Anterior cingulate cortex (tissue), 58 donors: ENCODE data around the gene SWT1.
"Not testable (repeated sequence)": the region's sequence is repeated elsewhere in the genome, so short reads cannot be mapped to it uniquely, and the experiment has no call there.

ENCODE experiments used
- DNase-seq, 58 donors: peaks; one replicate each; lab custom pipeline; 2025; lab: John Stamatoyannopoulos, UW

The SWT1 gene

GRCh38 chr1:185166106-185166505, 9.1 kb downstream of the SWT1 start:
- DNase-seq: no peak

GRCh38 chr1:185170291-185170848, 13.4 kb downstream of the SWT1 start:
- DNase-seq: peak in 24 of 58 donors; percentile 2 to 45 (median 10)

GRCh38 chr1:185193756-185194155, 36.8 kb downstream of the SWT1 start:
- DNase-seq: no peak

DNA sequence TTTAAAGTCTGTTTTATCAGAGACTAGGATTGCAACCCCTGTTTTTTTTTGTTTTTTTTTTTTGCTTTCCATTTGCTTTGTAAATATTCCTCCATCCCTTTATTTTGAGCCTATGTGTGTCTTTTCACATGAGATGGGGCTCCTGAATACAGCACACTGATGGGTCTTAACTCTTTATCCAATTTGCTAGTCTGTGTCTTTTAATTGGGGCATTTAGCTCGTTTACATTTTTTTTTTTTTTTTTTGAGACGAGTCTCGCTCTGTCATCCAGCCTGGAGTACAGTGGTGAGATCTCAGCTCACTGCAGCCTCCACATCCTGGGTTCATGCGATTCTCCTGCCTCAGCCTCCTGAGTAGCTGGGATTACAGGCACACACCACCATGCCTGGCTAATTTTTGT, 41.7 kb downstream of the SWT1 start:
- not testable (repeated sequence) for DNase-seq

DNA sequence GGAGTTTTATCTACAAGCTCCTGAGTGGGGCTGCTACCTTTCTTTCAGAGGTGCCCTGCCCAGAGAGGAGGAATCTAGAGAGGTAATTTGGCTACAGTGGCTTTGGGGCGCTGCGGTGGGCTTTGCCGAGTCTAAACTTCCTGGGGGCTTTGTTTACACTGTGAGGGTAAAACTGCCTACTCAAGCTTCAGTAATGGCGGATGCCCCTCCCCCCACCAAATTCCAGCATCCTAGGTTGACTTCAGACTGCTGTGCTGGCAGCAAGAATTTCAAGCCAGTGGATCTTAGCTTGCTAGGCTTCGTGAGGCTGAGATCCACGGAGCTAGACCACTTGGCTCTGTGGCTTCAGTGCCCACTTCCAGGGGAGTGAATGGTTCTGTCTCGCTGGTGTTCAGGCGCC, 43.9 kb downstream of the SWT1 start:
- DNase-seq: no peak

DNA sequence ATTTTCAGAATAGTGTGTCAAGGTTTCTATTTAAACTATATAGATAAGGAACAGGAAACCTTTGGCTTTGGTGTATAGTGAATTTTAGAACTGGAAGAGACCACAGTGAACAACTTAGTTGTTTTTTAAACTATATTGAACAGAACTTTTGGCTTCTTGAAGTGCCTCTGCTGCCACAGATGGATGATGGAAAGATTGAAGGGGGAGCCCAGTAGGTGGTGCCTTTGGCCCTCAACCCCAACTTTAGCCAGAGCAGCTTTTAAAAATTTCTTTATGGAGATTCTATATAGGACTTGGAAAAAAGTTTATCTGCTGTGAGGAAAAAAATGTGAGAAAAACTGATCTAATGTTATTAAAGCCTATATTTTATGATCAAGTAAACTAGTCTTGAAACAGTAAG, 50.2 kb downstream of the SWT1 start:
- no peak for DNase-seq

- no peak for DNase-seq
Observed at GRCh38 chr1:185207980-185208602, 51.1 kb downstream of the SWT1 start.

DNA sequence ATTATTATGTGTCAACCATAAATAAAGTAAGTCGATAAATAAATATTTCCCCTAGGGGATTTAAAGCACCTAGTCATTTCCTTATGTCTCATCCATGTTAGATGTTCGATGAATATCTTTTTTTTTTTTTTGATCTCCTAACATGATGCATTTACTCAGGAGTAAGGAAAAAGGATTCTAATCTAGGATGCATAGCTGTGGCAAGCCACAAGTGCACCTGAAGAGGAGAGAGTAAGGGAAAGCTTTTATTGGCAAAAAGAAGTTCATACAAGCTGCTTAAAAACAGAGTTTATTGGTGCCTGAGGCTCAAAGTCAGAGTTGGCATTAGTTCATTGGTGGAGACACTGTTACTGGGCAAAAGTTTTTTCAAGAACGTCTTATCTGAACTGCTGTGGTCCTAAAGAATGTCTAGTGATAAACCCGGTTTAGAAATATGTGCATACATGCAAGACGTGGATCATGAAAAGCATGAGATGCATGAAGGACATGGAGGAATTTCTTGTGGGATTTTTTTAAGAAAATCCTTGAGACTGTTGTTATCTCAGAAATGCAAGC, 51.7 kb downstream of the SWT1 start:
- no peak for DNase-seq

DNA sequence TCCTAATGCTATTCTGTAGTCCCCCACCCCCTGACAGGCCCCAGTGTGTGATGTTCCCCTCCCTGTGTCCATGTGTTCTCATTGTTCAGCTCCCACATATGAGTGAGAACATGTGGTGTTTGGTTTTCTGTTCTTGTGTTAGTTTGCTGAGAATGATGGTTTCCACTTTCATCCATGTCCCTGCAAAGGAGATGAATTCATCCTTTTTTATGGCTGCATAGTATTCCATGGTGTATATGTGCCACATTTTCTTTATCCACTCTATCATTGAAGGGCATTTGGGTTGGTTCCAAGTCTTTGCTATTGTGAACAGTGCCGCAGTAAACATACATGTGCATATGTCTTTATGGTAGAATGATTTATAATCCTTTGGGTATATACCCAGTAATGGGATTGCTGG, 52.4 kb downstream of the SWT1 start:
- DNase-seq: not testable (repeated sequence)

DNA sequence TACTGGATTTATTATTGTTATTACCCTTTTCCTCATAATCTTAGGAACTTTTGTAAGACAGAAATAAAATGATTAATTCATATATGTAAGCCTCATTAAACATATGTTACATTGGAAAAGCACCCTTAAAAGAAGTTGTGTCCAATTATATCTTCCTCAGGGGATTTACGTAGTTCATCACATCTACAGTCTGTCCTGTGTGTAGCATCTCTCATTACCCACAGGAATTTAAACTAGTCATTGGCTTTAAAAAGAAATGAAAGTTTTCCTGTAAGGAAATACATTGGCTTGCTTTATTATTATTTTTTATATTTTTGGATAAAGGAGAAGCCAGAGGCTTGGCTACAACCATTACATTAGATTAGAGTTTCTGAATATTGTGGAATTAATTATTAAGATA, 56.1 kb downstream of the SWT1 start:
- no peak for DNase-seq

DNA sequence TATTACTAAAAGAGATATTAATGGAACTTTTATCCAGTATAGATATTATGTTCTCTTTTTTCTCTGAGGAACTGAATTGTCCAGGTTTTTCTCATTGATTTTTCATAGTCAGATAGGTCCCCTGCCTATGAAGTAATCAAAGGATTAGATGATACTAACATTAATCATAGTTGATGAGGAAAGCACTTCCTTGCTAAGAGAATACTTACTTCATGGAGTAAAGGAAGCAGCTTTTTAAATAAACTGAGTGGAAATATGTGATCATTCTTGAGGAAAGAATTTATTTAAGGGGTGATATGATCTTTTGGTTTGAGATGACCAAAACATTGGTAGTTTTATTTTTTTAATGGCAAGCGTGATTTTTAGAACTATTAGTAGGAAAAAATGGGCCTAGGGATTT, 58.9 kb downstream of the SWT1 start:
- DNase-seq: no peak

DNA sequence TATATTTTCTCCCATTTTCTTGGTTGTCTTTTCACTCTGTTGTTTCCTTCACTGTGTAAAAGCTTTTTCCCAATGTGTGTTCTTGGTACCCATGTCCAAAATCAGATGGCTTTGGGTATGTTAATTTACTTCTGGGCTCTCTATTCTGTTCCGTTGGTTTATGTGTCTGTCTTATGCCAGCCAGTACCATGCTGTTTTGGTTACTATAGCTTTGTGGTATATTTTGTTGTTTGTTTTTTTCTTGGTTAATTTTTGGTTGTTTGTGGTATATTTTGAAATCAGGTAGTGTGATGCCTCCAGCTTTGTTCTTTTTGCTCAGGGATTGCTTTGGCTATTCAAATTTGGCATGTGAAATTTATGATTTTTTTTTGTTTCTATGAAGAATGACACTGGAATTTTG, 67.2 kb downstream of the SWT1 start:
- DNase-seq: no peak

- DNase-seq: no peak
Observed at GRCh38 chr1:185227161-185227560, 70.2 kb downstream of the SWT1 start.

DNA sequence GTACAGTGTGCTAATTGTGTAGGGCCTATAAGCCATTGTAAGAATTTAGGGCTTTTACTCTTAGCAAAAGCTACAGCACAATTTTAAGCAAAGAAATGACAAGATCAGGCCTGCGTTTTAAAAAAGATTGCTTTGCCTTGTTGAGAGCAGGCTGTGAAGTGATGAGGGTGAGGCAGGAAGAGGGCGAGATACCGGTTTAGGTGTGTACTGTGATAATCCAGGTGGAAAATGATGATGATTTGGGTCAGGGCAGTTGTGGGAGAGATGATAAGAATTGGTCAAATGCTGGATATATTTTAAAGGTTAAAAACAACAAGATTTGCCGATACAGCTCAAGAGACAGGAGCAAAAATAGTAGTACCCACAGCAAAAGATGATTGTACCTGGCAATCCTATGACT, 72.0 kb downstream of the SWT1 start:
- DNase-seq: no peak

- DNase-seq: no peak
Observed at GRCh38 chr1:185229981-185230380, 73.0 kb downstream of the SWT1 start.

- no peak for DNase-seq
Observed at GRCh38 chr1:185232874-185233273, 75.9 kb downstream of the SWT1 start.

- DNase-seq: not testable (repeated sequence)
Observed at GRCh38 chr1:185234183-185234582, 77.2 kb downstream of the SWT1 start.

- DNase-seq: not testable (repeated sequence)
Observed at GRCh38 chr1:185237176-185237575, 80.2 kb downstream of the SWT1 start.

DNA sequence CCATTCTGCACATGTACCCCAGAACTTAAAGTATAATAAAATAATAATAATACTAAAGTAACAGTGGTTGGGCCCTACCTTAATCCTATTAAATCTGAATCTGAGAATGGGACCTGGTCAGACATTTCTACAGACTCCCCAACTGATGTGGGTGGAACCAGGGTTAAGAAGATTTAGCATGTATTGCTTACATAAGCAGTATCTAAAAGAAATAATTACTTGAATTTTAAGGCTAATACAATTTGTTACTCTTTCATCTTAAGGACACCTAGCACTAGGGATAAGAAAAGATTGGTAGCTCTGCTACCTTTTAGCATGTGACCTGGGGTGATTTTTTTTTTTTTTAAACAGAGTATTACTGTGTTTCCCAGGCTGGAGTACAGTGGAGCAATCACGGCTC, 80.7 kb downstream of the SWT1 start:
- no peak for DNase-seq

DNA sequence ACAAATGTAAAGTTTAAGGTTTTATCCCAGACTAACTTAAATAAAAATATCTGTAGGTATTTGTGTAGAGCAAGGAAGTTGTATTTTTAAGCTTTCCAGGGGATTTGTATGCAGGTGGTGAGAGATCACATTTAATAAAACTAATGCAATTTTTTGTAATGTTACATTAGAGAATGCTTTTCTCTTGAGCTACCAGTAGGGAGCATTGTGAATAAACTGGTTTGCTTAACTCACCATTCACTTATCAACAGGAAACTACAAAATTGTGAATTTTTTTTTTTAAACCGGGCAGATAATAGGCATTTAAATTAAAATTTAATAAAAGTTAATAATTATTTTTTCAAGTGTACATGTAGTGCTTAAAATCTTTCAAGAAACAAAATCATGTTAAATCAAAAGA, 81.5 kb downstream of the SWT1 start:
- DNase-seq: no peak

- no peak for DNase-seq
Observed at GRCh38 chr1:185239861-185240260, 82.9 kb downstream of the SWT1 start.

- DNase-seq: no peak
Observed at GRCh38 chr1:185241127-185241526, 84.2 kb downstream of the SWT1 start.
